GM19351 (cell line): Measurements from ENCODE around the gene SDSL.

Experiments used
- ATAC-seq: cut with Tn5 transposase; IDR thresholded peaks from one replicate; pipeline ENCODE4 v1.9.1; 2021; ENCODE audit warnings: mild to moderate bottlenecking, moderate library complexity; ENCODE audit not compliant: unreplicated experiment

Gene SDSL

GRCh38 chr12:113418213-113418879 lies 3.8 kb upstream of the SDSL start:
- no peak for ATAC-seq

DNA sequence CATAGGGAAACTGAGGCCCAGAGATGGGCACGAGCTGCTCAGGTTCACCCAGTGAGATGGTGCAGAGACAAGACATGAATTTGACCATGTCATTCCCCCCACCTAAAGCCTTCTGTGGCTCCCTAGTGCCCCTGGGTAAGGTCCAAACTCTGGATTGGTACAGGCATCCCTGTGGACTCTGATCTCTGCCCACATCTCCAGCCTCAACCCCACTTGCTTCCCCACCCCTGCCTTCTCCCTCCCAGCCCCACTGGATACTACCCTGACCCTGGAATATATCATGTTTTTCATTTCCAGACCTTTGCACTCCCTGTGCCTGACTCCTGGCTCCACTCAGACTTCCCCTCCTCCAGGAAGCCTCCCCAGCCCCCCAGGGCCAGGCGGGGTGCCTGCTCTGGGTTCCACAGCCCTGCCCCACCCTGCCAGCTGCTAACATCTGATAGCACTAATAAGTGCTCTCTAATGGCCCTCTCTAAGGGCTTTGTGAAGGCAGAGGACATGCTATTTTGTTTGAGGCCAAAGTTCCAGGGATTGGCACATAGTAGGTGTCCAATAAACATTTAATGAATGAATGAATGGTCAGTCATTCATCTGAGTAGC lies 1.1 kb upstream of the SDSL start:
- ATAC-seq = no peak

DNA sequence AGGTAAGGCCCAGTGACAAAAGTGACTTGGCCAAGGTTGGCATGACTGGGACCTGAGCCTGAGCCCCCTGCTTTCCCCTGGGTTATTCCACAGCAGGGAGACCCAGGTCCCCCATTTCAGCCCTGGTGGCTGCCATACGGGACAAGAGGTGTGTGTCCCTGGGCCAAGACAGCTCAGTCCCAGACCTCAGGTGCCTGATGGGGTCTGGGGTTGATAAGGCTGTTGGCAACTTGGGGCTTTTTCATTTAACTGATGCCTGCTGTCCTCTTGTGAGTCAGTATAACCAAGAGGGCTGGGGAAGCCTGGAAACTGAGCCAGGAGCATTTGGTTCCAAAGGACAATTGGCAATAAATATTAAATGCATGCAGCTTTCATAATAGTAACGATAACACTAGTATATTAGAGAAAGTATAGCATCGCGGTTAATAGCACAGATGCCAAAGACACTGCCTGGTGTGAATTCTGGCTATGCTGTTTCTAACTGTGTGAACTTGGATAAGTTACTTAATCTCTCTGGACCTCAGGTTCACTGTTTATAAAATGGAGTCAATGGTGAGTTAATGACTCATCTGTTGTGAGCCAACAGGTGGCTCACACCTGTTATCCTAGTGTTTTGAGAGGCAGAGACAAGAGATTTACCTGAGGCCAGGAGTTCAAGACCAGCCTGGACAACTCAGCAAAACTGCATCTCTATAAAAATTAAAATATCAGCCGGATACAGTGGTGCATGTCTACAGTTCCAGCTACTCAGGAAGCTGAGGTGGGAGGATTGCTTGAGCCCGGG lies 898 bp downstream of the SDSL start:
- ATAC-seq = no peak

GRCh38 chr12:113424456-113424855 lies 2.3 kb downstream of the SDSL start:
- ATAC-seq = no peak

- ATAC-seq = no peak
Observed at GRCh38 chr12:113424915-113425823, 3.0 kb downstream of the SDSL start.

DNA sequence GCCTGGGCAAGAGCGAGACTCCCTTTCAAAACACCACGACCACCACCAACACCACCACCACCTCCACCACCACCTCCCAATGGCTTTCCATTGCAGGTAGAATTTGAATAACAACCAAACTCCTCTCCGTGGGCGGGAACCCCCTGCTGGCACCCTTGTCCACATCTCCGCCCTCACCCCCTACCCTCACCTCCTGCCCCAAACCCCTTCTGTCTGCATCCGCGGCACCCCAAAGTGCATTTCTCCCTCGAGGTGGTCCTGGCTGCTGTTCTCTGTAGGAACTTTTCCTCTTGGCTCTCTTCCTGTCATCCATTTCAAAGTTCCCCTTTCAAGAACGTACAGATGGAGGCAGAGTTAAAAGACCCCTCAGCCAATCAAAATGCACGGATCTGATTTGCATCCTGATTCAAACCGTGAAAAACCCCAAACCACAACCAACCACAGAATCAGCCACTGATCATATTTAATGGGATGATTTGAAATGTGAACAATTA lies 3.8 kb downstream of the SDSL start:
- no peak for ATAC-seq

GRCh38 chr12:113427882-113428281 lies 5.7 kb downstream of the SDSL start:
- no peak for ATAC-seq

DNA sequence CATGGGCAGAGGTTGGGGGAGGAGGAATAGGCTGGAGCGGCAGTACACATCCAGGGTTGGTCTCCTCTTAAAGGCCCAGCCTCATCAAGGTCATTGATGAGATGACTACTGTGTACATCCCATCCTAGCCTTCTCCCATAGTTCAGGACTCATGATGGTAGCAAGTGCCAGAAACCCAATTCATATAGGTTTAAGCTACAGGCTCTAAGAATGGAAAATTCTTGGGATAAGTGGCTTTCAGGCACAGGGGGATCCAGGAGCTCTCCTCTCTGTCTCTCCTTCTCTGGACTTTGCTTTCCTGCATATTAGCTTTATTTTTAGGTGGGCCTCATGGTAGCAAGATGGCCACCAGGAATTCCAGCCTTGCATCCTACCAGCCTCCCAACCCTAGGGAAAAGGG lies 6.3 kb downstream of the SDSL start:
- no peak for ATAC-seq

DNA sequence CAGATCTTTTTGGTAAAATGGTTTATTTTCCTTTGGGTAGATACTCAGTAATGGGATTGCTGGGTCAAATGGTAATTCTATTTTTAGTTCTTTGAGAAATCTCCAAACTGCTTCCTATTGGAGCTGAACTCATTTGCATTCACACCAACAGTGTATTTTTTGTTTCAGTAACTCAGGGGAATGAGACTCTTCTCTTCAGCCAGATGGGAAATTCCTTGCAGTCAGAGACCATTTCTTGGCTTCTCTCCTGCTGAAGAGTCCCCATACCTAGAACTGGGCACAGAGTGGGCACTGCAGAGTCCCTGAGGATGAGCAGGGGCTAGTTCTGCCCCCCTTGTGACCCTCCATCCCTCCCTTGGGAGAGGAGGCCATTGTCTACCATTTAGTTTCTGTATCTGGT lies 10.8 kb downstream of the SDSL start:
- ATAC-seq = no peak

DNA sequence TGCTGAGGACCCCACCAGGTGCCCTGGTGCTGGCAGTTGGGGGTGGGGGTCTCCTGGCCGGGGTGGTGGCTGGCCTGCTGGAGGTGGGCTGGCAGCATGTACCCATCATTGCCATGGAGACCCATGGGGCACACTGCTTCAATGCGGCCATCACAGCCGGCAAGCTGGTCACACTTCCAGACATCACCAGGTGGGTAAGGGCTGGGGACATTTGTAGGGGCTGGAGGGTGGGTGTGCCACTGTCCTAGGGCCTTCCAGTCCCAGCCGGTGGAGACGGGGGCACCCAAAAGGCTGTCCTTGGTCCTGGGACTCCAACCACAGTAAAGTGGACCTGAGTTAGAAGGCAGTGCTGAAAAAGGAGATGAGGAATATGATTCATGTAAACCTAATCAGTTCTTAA lies 13.2 kb downstream of the SDSL start:
- no peak for ATAC-seq

DNA sequence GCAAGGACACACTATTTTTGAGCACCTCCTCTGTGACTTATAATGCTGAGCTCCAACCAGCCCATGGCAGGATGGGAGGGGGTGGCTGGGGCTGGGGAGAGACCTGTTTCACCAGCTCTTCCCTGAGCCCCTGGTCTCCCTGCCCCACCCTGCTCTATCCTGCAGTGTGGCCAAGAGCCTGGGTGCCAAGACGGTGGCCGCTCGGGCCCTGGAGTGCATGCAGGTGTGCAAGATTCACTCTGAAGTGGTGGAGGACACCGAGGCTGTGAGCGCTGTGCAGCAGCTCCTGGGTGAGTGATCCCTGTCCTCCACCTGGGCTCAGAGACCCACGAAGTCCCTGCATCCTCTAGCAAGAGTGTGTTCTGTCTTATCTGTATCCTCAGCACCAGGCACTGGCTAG lies 14.4 kb downstream of the SDSL start:
- no peak for ATAC-seq

DNA sequence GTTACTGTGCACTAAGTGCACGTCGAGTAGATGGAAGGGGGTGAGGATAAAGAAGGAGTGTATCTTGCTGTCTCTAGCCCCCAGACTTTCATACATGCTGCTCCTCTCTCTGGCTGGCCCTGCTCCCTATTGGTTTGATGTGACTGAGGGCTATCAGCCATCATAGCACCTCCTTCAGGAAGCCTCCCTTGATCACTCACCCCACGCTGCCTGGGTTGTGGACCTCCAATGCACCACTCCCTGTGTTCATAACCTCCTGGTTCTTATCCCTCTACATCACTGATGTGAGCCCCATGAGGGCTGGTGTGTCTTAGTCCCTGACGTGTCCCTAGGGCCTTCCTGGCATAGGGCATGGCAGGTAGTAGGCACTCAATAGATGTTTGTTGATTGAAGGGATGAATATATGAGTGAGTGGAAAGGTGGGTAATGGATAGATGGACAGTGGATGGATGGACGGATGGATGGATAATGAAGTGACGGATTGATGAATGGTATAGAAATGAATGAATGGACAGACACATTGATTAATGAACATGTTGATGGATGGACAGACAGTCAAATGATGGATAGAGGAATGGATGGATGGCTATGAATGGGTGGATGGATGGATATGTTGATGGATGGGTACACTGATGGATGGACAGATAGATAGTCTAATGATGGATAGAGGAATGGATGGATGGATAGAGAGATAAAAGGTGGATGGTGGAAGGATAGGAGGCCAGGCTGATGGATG lies 15.0 kb downstream of the SDSL start:
- ATAC-seq = no peak

DNA sequence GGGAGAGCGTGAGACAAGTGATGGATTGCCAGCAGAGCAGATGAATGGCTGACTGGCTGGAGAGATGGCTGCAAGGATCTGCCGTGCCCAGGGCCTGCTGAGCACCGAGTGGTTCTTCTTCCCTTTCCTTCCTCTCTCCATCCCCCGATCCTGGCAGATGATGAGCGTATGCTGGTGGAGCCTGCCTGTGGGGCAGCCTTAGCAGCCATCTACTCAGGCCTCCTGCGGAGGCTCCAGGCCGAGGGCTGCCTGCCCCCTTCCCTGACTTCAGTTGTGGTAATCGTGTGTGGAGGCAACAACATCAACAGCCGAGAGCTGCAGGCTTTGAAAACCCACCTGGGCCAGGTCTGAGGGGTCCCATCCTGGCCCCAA lies 15.5 kb downstream of the SDSL start:
- ATAC-seq = no peak

- ATAC-seq = no peak
Observed at GRCh38 chr12:113438523-113439300, 16.5 kb downstream of the SDSL start.

DNA sequence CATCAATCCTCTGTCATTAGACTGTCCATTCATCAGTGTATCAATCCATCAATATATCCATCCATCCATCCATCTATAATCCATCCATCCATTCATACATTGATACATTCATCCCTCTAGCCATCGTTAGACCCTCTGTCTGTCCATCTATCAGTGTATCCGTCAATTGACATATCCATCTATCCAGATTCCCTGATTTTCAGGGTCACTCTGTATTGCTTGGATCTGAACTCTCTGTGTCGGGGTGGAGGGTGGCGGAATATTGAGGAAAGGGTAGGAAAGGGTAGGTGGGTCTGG lies 17.1 kb downstream of the SDSL start:
- ATAC-seq = no peak

GRCh38 chr12:113439606-113440030 lies 17.4 kb downstream of the SDSL start:
- ATAC-seq = no peak

DNA sequence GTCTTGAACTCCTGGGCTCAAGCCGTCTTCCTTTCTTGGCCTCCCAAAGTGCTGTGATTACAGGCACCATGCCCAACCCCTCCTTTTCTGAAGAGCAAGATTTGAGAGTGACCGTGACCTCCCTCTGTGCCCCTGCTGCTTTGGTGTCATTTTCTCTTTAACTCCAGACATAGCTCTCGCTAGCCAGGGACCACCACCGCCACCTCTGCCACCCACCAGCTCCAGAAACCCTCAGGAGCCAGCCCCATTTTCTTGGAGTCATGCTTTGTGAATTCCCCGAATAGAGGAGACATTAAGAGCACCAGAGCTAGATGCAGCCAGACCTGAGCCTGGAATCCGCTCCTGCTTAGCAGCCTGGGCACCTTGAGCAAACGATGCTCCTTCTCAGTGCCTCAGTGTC lies 18.2 kb downstream of the SDSL start:
- ATAC-seq = no peak

GRCh38 chr12:113440947-113441782 lies 19.0 kb downstream of the SDSL start:
- ATAC-seq = no peak

GRCh38 chr12:113443030-113443539 lies 20.9 kb downstream of the SDSL start:
- ATAC-seq = no peak
